ENCODE data around the gene PPM1H. TPM values are rescaled to one million over a fixed set of nuclear protein-coding genes. Genes with fewer than 3 reads are reported as not detected.

PPM1H gene
- total RNA-seq, 3 donors from 2014 or later (not counting 1 experiment from before 2014, with no cell fraction given), result 0.18 to 2.1 (median 0.40) TPM

- H3K4me1 Mint-ChIP-seq, result no peaks in the 10 kb centered on the region
- intact Hi-C loops (cut with micrococcal nuclease), result no loop called here
- Histone ChIP-seq H3K27ac (ENCODE audit: low read length) (no peak overlapping the region), H3K27me3 (ENCODE audit: control insufficient read depth, insufficient read depth, low read length) (no peaks in the 10 kb centered on the region), H3K36me3 (ENCODE audit: control insufficient read depth, insufficient read depth, low read length) (no peaks in the 10 kb centered on the region), H3K9me3 (ENCODE audit: control insufficient read depth, insufficient read depth, low read length) (no peaks in the 10 kb centered on the region), H3K4me3 (ENCODE audit: low read length) (no peak overlapping the region), H3K4me1 (ENCODE audit: control insufficient read depth, insufficient read depth, low read length) (no peaks in the 10 kb centered on the region)
- H3K4me3 Mint-ChIP-seq, result no peak overlapping the region
- H3K27me3 Mint-ChIP-seq (ENCODE audit: low read depth in 2 of 2), result peaks cover 6 to 15% of the 10 kb centered on the region in 2 donors
- no peak for TF ChIP-seq CTCF (IDR thresholded peaks at IDR 0.05)
- ATAC-seq (no peak), DNase-seq (no peak)
- H3K36me3 Mint-ChIP-seq, result no peaks in the 10 kb centered on the region
- no peaks in the 10 kb centered on the region for H3K9me3 Mint-ChIP-seq
- 96% methylated on average over 2 of the region's 2 CpGs for WGBS (ENCODE audit: insufficient coverage)
- H3K27ac Mint-ChIP-seq, result no peak overlapping the region
These were observed 107.9 kb downstream of the PPM1H start for GRCh38 chr12:62827042-62827441.

- Mint-ChIP-seq H3K27me3 (ENCODE audit: low read depth in 2 of 2) (peaks cover 17 to 23% of the 10 kb centered on the region in 2 donors), H3K27ac (no peak overlapping the region), H3K4me3 (no peak overlapping the region), H3K4me1 (peaks cover 8 to 9% of the 10 kb centered on the region in 2 donors), H3K36me3 (no peaks in the 10 kb centered on the region), H3K9me3 (no peaks in the 10 kb centered on the region)
- Histone ChIP-seq H3K4me3 (ENCODE audit: low read length) (no peak overlapping the region), H3K36me3 (ENCODE audit: control insufficient read depth, insufficient read depth, low read length) (no peaks in the 10 kb centered on the region), H3K9me3 (ENCODE audit: control insufficient read depth, insufficient read depth, low read length) (no peaks in the 10 kb centered on the region), H3K27me3 (ENCODE audit: control insufficient read depth, insufficient read depth, low read length) (no peaks in the 10 kb centered on the region), H3K27ac (ENCODE audit: low read length) (no peak overlapping the region), H3K4me1 (ENCODE audit: control insufficient read depth, insufficient read depth, low read length) (peaks cover 5% of the 10 kb centered on the region)
- intact Hi-C loops (cut with micrococcal nuclease), result no loop called here
- DNase-seq, result no peak
- no peak for ATAC-seq
- TF ChIP-seq CTCF (IDR thresholded peaks at IDR 0.05), result no peak
- 33% methylated on average over 9 of the region's 9 CpGs for WGBS (ENCODE audit: insufficient coverage)
These were observed 117.2 kb downstream of the PPM1H start for GRCh38 chr12:62817556-62818271.

GRCh38 chr12:62814243-62814642 lies 120.7 kb downstream of the PPM1H start:
- DNase-seq, result no peak
- no peak overlapping the region for H3K4me3 ChIP-seq (ENCODE audit: low read length)
- Mint-ChIP-seq H3K27ac (no peak overlapping the region), H3K36me3 (no peaks in the 10 kb centered on the region), H3K4me1 (peaks cover 10% of the 10 kb centered on the region in 2 donors), H3K4me3 (no peak overlapping the region), H3K27me3 (ENCODE audit: low read depth in 2 of 2) (peaks cover 9 to 16% of the 10 kb centered on the region in 2 donors), H3K9me3 (no peaks in the 10 kb centered on the region)
- no peaks in the 10 kb centered on the region for H3K27me3 ChIP-seq (ENCODE audit: control insufficient read depth, insufficient read depth, low read length)
- no peak for ATAC-seq
- no peaks in the 10 kb centered on the region for H3K9me3 ChIP-seq (ENCODE audit: control insufficient read depth, insufficient read depth, low read length)
- intact Hi-C loops (cut with micrococcal nuclease), result no loop called here
- H3K4me1 ChIP-seq (ENCODE audit: control insufficient read depth, insufficient read depth, low read length), result peaks cover 5% of the 10 kb centered on the region
- TF ChIP-seq CTCF (IDR thresholded peaks at IDR 0.05), result no peak
- no peak overlapping the region for H3K27ac ChIP-seq (ENCODE audit: low read length)
- 96% methylated on average over 2 of the region's 3 CpGs for WGBS (ENCODE audit: insufficient coverage)
- H3K36me3 ChIP-seq (ENCODE audit: control insufficient read depth, insufficient read depth, low read length), result no peaks in the 10 kb centered on the region
